HG02938 (cell line): ENCODE data around the gene PPDPF.
"Not testable (repeated sequence)": the region's sequence is repeated elsewhere in the genome, so short reads cannot be mapped to it uniquely, and the experiment has no call there.

Source experiments
- ATAC-seq: cut with Tn5 transposase; IDR thresholded peaks from one replicate; pipeline ENCODE4 v1.9.1; 2021; ENCODE audit warnings: mild to moderate bottlenecking, moderate library complexity; ENCODE audit not compliant: unreplicated experiment

PPDPF gene

GRCh38 chr20:63547725-63548480 lies 27.3 kb downstream of the PPDPF start, which contains the start of gene SRMS:
Gene SRMS (minus strand): TSS chr20:63547749. CDS start chr20:63547463, 286 bp downstream.
- no peak for ATAC-seq

DNA sequence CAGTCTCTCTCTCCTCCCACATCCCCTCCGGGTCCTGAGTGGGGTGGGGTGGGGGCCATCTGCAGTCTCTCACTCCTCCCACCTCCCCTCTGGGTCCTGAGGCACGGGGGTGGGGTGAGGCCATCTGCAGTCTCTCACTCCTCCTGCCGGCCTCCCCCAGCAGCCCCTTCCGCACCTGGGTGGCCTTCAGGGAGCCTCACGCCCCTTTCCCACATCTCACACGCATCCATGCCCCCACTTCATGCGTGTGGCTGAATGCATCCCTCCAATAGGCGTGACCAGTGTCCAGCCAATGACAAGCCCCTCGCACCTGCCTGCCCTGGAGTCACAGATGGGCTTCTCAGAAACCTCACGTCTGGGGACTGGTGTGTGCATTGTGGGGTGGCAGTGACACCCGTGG lies 28.0 kb downstream of the PPDPF start:
- no peak for ATAC-seq

DNA sequence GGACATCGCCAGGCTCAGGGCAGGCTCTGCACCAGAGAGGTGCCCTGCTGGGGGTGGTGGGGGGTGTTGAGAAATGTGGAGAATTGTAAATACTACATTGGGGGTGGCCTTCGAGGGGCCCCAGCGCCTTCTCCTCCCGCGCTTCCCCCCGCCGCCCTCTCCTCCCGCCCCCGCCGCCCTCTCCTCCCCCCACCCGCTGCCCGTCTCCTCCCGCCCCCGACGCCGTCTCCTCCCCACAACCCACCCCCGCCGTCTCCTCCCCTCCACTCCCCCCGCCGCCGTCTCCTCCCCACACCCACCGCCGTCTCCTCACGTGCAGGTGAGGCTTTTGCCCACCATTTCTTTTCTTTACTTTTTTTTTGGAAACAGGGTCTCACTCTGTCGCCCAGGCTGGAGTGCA lies 28.5 kb downstream of the PPDPF start:
- no peak for ATAC-seq

- ATAC-seq: no peak
Measured at GRCh38 chr20:63549679-63550282, 29.2 kb downstream of the PPDPF start.

DNA sequence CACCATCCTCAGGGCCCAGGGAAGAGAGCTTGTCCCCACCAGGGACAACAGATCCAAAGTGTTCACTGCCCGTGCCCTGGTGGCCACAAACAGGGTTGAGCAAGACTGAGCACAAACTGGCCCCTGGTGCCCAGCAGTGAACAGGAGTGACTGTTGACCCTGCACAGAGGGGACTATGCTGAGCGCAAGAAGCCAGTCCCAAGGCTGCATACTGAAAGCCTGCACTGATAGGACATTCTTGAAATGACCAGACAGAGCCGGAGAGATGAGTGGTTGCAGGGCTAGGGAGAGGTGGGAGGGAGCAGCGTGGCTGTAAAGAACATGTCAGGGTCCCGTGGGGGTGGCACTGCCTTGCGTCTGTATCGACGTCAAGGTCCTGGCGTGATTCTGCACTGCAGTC lies 30.5 kb downstream of the PPDPF start:
- no peak for ATAC-seq

- no peak for ATAC-seq
Measured at GRCh38 chr20:63552481-63553249, 32.1 kb downstream of the PPDPF start.

GRCh38 chr20:63553251-63553932 lies 32.8 kb downstream of the PPDPF start:
- ATAC-seq: no peak

DNA sequence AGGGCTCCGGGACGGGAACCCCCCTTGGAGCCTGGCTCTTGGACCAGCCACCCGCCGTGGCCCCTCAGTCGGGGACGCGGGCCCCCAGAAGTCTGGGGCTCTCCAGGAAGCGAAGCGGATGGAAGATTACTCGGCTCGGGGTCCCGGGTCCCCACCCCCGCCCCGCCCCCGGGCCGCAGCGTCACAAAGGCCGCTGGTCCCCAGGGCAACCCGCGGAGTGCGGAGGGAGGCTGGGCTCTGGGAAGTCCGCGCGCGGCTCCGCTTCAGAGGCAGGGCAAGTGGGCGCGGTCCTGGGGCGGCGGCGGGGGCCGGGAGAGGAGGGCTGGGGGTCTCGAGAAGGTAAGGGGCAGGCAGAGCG lies 33.3 kb downstream of the PPDPF start, which contains the start of gene FNDC11:
TSS of gene FNDC11 (plus strand) at position 227 of the 358 bp plus-strand sequence. CDS start 1,505 bp downstream, outside the sequence.
- no peak for ATAC-seq

GRCh38 chr20:63554361-63555278 lies 34.1 kb downstream of the PPDPF start:
- ATAC-seq: no peak

- ATAC-seq: no peak
Measured at GRCh38 chr20:63555661-63556381, 35.3 kb downstream of the PPDPF start.

GRCh38 chr20:63556873-63557478 lies 36.4 kb downstream of the PPDPF start:
- ATAC-seq: no peak

DNA sequence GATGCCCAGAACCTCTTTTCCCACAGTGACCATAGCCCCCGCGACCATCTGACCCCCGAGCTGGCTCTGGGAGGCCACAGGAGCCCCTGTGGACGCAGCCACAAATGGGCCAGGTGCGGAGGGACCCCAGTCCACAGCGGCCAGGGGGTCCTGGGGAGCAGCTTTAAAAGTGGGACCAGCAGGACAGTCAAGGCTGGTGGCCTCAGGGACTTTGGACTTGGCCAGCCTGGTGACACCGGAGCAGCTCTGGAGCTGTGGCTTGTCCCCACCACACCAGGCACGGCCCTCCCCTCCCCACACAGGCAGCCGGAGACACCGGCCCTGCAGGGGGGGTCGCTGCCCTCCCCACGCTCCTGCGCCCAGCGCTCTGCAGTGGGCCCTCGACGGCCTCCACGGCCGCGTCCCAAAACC lies 36.9 kb downstream of the PPDPF start:
- ATAC-seq: no peak

DNA sequence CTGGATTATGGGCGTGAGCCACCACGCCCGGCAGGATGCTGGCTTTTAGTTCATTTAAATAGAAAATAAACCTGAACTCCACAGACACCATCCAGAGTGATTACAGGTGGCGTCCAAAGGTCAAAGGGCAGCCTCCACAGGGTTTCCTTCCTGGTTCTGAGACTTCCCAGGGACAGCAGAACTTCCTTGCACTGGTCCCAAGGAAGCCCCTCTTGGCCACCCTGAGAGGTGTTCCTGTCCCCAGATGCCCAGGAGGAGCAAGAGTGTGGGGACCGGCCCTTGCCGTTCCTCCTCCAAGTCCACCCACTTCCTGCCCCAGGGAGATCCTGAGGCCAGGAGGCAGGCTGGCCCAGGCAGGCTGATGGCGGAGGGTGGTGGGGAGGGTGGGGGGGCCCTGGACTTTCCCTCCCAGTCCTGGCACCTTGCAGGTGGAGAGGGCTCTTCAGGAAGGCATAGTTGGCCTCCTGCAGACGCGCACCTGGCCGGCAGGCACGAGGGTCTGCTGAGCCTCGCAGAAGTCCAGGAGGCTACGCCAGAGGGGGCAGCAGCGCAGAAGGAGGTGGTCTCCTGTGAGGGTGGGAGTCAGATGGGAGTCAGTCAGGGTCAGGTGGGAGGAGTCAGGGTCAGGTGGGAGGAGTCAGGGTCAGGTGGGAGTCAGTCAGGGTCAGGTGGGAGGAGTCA lies 38.4 kb downstream of the PPDPF start:
- ATAC-seq: no peak

DNA sequence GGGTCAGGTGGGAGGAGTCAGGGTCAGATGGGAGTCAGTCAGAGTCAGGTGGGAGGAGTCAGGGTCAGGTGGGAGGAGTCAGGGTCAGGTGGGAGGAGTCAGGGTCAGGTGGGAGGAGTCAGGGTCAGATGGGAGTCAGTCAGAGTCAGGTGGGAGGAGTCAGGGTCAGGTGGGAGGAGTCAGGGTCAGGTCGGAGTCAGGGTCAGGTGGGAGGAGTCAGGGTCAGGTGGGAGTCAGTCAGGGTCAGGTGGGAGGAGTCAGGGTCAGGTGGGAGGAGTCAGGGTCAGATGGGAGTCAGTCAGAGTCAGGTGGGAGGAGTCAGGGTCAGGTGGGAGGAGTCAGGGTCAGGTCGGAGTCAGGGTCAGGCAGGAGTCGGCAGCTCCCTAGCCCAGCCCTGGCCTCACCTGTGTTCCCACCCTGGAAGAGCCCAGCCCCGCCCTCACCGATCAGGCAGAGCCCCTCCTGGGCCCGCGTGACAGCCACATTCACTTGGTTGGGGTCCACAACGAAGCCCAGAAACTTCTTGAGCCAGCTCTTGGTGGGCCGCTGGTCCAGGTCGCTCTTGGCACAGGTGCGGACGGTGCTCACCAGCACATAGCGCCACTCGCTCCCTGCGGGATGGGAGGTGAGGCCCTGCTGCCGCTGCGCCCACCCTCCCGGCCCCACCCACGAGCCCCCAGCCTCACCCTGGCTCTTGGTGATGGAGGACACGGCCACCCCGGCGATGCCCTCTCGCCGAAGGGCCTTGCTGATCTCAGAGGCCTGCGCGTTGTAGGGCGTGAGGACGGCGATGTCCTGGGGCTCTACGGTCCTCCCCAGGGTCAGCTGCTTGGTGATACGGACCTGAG lies 39.1 kb downstream of the PPDPF start:
- ATAC-seq: not testable (repeated sequence)

- no peak for ATAC-seq
Measured at GRCh38 chr20:63560333-63560805, 39.8 kb downstream of the PPDPF start.

DNA sequence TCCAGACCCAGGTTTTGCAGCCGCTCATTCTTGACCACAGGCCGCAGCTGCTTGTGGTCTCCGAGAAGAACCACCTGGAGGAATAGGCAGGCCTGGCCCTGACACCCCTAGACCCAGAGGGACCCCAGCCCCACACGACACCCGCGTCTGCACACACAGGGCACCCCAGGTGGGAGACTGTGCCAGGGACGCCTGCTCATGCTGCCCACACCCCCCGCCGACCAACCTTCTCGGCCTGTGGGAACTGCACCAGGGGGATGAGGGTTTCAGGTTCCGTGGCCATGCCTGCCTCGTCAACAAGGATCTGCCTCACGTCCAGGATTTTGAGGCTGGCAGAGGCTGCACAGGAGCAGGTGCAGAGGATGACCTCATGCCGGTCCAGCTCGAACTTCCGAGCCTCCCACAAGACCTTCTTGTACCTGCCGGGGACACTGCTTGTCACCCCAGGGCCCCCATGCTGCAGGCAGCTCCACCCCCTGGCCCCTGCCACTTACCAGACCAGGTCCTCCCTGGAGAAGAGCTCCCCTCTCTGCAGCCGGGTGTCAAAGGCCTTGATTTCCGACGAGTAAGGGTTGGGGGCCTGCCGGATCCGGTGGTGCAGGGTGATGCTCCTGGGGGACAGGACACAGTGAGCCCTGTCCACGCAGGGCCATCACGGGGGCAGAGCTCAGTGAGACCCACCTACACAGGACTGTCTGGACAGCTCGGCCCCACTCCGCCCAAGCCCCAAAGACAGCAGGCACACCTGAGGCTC lies 40.5 kb downstream of the PPDPF start:
- ATAC-seq: no peak
